MM.1S (cell line): ENCODE results near the gene C8A.

Experiments
- DNase-seq: peaks from one replicate; pipeline ENCODE4 v3.0.0-alpha.2; 2015
- H2AFZ ChIP-seq: fragments of 300-600 bp; sonication (generic); 2 replicates; pipeline ENCODE4 v1.6.0; 2016; ENCODE audit warnings: antibody characterized with exemption, low read length
- H3F3A ChIP-seq: fragments of 300-600 bp; sonication (generic); 2 replicates; pipeline ENCODE4 v1.6.1; 2016; ENCODE audit warnings: mild to moderate bottlenecking, antibody characterized with exemption, low read length, moderate library complexity, mixed read lengths; ENCODE audit not compliant: insufficient read depth
- H3K27ac ChIP-seq: fragments of 300-600 bp; sonication (generic); 2 replicates; pipeline ENCODE4 v1.5.1; 2016; ENCODE audit warnings: mild to moderate bottlenecking, low read length
- H3K27me3 ChIP-seq: fragments of 300-600 bp; sonication (generic); replicated peaks from 2 replicates; pipeline ENCODE4 v1.6.0; 2016; ENCODE audit warnings: low read length; ENCODE audit not compliant: insufficient read depth
- H3K36me3 ChIP-seq: fragments of 300-600 bp; sonication (generic); replicated peaks from 2 replicates; pipeline ENCODE4 v1.6.1; 2016; ENCODE audit warnings: mild to moderate bottlenecking, low read length, mixed read lengths; ENCODE audit not compliant: insufficient read depth
- H3K4me1 ChIP-seq: fragments of 300-600 bp; sonication (generic); 2 replicates; pipeline ENCODE4 v1.6.1; 2016; ENCODE audit warnings: low read length, mixed read lengths
- H3K4me2 ChIP-seq: fragments of 300-600 bp; sonication (generic); 2 replicates; pipeline ENCODE4 v1.6.0; 2016; ENCODE audit warnings: low read depth, low read length
- H3K4me3 ChIP-seq: fragments of 300-600 bp; sonication (generic); 2 replicates; pipeline ENCODE4 v1.5.1; 2016; ENCODE audit warnings: low read length, mixed read lengths
- H3K79me2 ChIP-seq: fragments of 300-600 bp; sonication (generic); 2 replicates; pipeline ENCODE4 v1.6.1; 2016; ENCODE audit warnings: mixed run types, low read length, mixed read lengths
- H3K9ac ChIP-seq: fragments of 300-600 bp; sonication (generic); 2 replicates; pipeline ENCODE4 v1.6.1; 2016; ENCODE audit warnings: low read length, mixed read lengths
- H3K9me2 ChIP-seq: fragments of 300-600 bp; sonication (generic); replicated peaks from 2 replicates; pipeline ENCODE4 v1.6.1; 2016; ENCODE audit warnings: mild to moderate bottlenecking, low read length, mixed read lengths; ENCODE audit not compliant: insufficient read depth
- H3K9me3 ChIP-seq: fragments of 300-600 bp; sonication (generic); replicated peaks from 2 replicates; pipeline ENCODE4 v1.6.1; 2016; ENCODE audit warnings: mild to moderate bottlenecking, low read length, mixed read lengths; ENCODE audit not compliant: insufficient read depth
- H4K20me1 ChIP-seq: fragments of 300-600 bp; sonication (generic); 2 replicates; pipeline ENCODE4 v1.6.1; 2016; ENCODE audit warnings: mild to moderate bottlenecking, low read length, moderate library complexity, mixed read lengths; ENCODE audit not compliant: insufficient read depth
- EZH2 ChIP-seq: fragments of 300-600 bp; sonication (generic); optimal IDR thresholded peaks from 2 replicates; pipeline ENCODE3; 2017; ENCODE audit warnings: low read depth, mild to moderate bottlenecking, antibody characterized with exemption, low read length, mixed read lengths
- EZH2phosphoT487 ChIP-seq: fragments of 300-600 bp; sonication (generic); IDR thresholded peaks from 2 replicates; pipeline ENCODE4 v1.6.1; 2018; ENCODE audit warnings: antibody characterized with exemption, low read length
- TF ChIP-seq, protein P1 (sequence below): fragments of 300-600 bp; sonication (generic); IDR thresholded peaks from 2 replicates; pipeline ENCODE4 v1.5.1; 2016; ENCODE audit warnings: antibody characterized with exemption, low read length, mixed read lengths

Gene C8A

DNA sequence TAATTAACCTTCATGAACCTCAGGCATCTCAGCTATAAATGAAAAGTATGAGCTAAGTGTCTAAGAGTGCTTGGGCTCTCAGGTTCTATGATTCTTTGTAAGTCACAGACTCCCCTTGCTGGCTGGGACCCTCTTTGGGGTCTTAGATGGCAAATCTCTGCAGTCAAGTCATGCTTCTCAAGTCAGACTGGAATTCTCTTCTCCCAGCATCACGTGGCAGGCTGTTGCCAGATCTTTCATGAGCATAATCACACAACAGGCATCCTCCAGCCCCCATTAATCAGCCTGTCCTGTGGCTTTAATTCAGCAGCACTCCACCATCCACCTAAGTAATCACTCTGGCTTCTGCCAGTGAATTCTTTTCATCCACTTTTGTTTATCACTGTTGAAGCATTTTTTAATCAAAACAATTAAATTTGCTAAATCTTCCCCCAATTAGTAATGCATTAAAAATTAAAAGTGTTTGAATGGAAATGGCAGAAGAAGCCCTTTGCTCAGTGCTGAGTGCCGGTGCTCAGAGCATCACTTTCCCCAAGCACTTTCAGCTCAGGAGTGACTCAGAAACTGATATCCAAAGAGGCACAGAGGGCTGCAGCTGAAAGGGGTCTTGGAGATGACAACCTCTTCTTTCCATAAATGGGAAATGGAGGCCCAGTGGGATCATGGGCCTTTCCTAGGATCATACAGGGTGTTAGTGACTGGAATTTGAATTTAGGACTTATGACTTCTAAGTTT, 50.2 kb downstream of the C8A start:
- H3K4me3 ChIP-seq = no peak overlapping the region
- TF ChIP-seq EZH2 (no peak), EZH2phosphoT487 (no peak)
- TF ChIP-seq, protein P1, sequence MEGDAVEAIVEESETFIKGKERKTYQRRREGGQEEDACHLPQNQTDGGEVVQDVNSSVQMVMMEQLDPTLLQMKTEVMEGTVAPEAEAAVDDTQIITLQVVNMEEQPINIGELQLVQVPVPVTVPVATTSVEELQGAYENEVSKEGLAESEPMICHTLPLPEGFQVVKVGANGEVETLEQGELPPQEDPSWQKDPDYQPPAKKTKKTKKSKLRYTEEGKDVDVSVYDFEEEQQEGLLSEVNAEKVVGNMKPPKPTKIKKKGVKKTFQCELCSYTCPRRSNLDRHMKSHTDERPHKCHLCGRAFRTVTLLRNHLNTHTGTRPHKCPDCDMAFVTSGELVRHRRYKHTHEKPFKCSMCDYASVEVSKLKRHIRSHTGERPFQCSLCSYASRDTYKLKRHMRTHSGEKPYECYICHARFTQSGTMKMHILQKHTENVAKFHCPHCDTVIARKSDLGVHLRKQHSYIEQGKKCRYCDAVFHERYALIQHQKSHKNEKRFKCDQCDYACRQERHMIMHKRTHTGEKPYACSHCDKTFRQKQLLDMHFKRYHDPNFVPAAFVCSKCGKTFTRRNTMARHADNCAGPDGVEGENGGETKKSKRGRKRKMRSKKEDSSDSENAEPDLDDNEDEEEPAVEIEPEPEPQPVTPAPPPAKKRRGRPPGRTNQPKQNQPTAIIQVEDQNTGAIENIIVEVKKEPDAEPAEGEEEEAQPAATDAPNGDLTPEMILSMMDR = no peak

DNA sequence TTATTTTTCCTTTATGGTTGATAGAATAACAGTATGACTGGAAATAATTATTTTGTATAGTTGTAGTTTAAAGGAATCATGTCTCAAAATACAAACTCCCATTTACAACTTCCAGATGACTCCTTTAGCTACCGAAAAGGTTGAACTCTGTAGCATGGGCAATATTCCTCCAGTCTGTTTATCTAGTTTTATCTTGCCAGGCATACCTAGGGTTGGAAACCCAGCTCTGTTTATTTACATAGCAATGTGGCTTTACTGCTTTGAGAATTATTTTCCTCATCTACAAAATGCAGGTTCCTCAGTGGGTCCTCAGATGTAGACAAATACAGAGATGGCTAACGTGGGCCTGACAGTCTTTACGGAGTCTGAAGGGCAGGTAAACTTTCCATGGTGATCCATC, 51.1 kb downstream of the C8A start:
- no peak overlapping the region for H3K9ac ChIP-seq
- no peaks in the 10 kb centered on the region for H3K9me2 ChIP-seq
- no peak overlapping the region for H3K4me2 ChIP-seq
- H3K79me2 ChIP-seq = no peaks in the 10 kb centered on the region
- TF ChIP-seq, protein P1 = no peak
- no peak for TF ChIP-seq EZH2phosphoT487
- no peaks in the 10 kb centered on the region for H3K36me3 ChIP-seq
- H3K27ac ChIP-seq = no peak overlapping the region
- no peaks in the 10 kb centered on the region for H4K20me1 ChIP-seq
- H3K4me1 ChIP-seq = peaks cover 10% of the 10 kb centered on the region; the same call in 1 of the 2 replicates
- H3K27me3 ChIP-seq = no peaks in the 10 kb centered on the region
- H3K4me3 ChIP-seq = no peak overlapping the region
- no peak for DNase-seq
- H3K9me3 ChIP-seq = no peaks in the 10 kb centered on the region
- no peaks in the 10 kb centered on the region for H3F3A ChIP-seq
- H2AFZ ChIP-seq = no peak overlapping the region

More for the DNA sequence above, 50.2 kb downstream of the C8A start:
- no peaks in the 10 kb centered on the region for H3K27me3 ChIP-seq
- no peak overlapping the region for H3K27ac ChIP-seq
- no peak overlapping the region for H3K4me2 ChIP-seq
- no peaks in the 10 kb centered on the region for H3F3A ChIP-seq
- no peak for DNase-seq
- peaks cover 10% of the 10 kb centered on the region; the same call in 1 of the 2 replicates for H3K4me1 ChIP-seq
- no peaks in the 10 kb centered on the region for H3K9me2 ChIP-seq
- no peak overlapping the region for H2AFZ ChIP-seq
- H3K36me3 ChIP-seq = no peaks in the 10 kb centered on the region
- H4K20me1 ChIP-seq = no peaks in the 10 kb centered on the region
- H3K9me3 ChIP-seq = no peaks in the 10 kb centered on the region
- no peaks in the 10 kb centered on the region for H3K79me2 ChIP-seq
- H3K9ac ChIP-seq = no peak overlapping the region

GRCh38 chr1:56908619-56909221, 54.1 kb downstream of the C8A start:
- Histone ChIP-seq H3F3A (no peaks in the 10 kb centered on the region), H3K36me3 (no peaks in the 10 kb centered on the region), H3K27me3 (no peaks in the 10 kb centered on the region), H3K4me1 (peaks cover 10% of the 10 kb centered on the region; the same call in 1 of the 2 replicates), H3K4me2 (no peak overlapping the region; the same call in 1 of the 2 replicates), H3K9me2 (no peaks in the 10 kb centered on the region), H3K27ac (no peak overlapping the region), H3K79me2 (no peaks in the 10 kb centered on the region), H3K9me3 (no peaks in the 10 kb centered on the region), H2AFZ (no peak overlapping the region), H3K4me3 (no peak overlapping the region), H3K9ac (no peak overlapping the region), H4K20me1 (no peaks in the 10 kb centered on the region)
- TF ChIP-seq, protein P1 = no peak
- TF ChIP-seq EZH2 (no peak), EZH2phosphoT487 (no peak)
- peak; percentile 58 for DNase-seq
